Pancreas (tissue), 10 donors: ENCODE data around the gene FSTL4. TPM values are rescaled to one million over a fixed set of nuclear protein-coding genes. Genes with fewer than 3 reads are reported as not detected.

Experiments
- ATAC-seq, 4 donors: fragments of 200-7000 bp; cut with Tn5 transposase; one replicate each; pipeline versions ENCODE4 v1.8.0 to v1.9.1; 2020; ENCODE audit warnings: mild to moderate bottlenecking in 4 of 4, moderate library complexity in 4 of 4
- DNase-seq, 6 donors: peaks; one replicate each; pipeline ENCODE4 v3.0.0-alpha.2; 2020
- FAIRE-seq: peaks from 2 replicates; lab custom pipeline; 2012; peaks lifted over from hg19 to GRCh38; lab: Jason Lieb, UNC
- H3K27ac ChIP-seq, 4 donors: fragments of 200-600 bp; sonication (generic); 1 replicate in 3 of 4; 2 replicates in 1 of 4; pipeline versions ENCODE4 v1.5.0 to v1.8.0; 2020
- H3K27me3 ChIP-seq, 4 donors: fragments of 200-600 bp; one replicate each; pipeline ENCODE4 v1.8.0; 2021
- H3K36me3 ChIP-seq, 3 donors: fragments of 200-600 bp; sonication (generic) in 1 of 3; one replicate each; pipeline versions ENCODE4 v1.5.0 to v1.8.0; 2020 to 2021
- H3K4me1 ChIP-seq, 3 donors: fragments of 200-600 bp; one replicate each; pipeline ENCODE4 v1.8.0; 2021
- H3K4me3 ChIP-seq, 4 donors: fragments of 200-600 bp; sonication (generic) in 2 of 4; one replicate each; pipeline versions ENCODE4 v1.5.0 to v1.8.0; 2020 to 2021
- H3K9me3 ChIP-seq, 4 donors: fragments of 200-600 bp; one replicate each; pipeline ENCODE4 v1.8.0; 2021
- WGBS, 2 donors: extraction: QIAGEN DNeasy Blood & Tissue Kit; methylation state at CpG; one replicate each; pipeline ENCODE4 v1.1.7; 2013; 5-methylcytosine and 5-hydroxymethylcytosine counted together
- intact Hi-C, 3 donors: fragments of 100-400 bp; cut with DNase I; formaldehyde crosslinking; loops; one replicate each; pipeline versions ENCODE4 v1.11.1 to v1.14.2; 2022
- polyA plus RNA-seq, 2 donors: library from polyadenylated mRNA; stranded (reverse); fragments of 200-250 nt; gene quantifications; one replicate each; pipeline ENCODE4 v1.2.3, GENCODE V29; 2013
- total RNA-seq, 6 donors: library from RNA; stranded (reverse); fragmentation: NEBNext Ultra II Directional in 4 of 6; extraction: Animal tissue kit (Norgen Biotek cat#: 25700) in 4 of 6; gene quantifications; one replicate each; pipeline versions ENCODE4 v1.2.1 to v1.2.4, GENCODE V29; 2021 to 2023
- TF ChIP-seq, protein P1 (sequence below), 4 donors: fragments of 200-600 bp; sonication (generic) in 3 of 4; IDR thresholded peaks; one replicate each; pipeline versions ENCODE4 v1.5.0 to v1.8.0; 2021; ENCODE audit warnings: antibody characterized with exemption in 4 of 4
- donor health status: healthy with polysubstance abuse.
- donor health status: DM: no; HTN: no; CAD: no; lungs with moderate emphysema.
- donor health status: DM: no; HTN: no; CAD: no.
- donor health status: control.
- donor health status: control.
- donor health status: Bipolar disorder and iron deficiency.
- donor health status: DM: yes; HTN: yes; CAD: no.
- donor health status: DM: no; HTN: no; CAD: no.
- donor health status: DM: no; HTN: no; CAD: no.
- donor health status: DM: yes; HTN: yes; CAD: no.

FSTL4 gene
- total and polyA plus RNA-seq, 8 donors, result 0.68 to 2.4 (median 1.4) TPM

DNA sequence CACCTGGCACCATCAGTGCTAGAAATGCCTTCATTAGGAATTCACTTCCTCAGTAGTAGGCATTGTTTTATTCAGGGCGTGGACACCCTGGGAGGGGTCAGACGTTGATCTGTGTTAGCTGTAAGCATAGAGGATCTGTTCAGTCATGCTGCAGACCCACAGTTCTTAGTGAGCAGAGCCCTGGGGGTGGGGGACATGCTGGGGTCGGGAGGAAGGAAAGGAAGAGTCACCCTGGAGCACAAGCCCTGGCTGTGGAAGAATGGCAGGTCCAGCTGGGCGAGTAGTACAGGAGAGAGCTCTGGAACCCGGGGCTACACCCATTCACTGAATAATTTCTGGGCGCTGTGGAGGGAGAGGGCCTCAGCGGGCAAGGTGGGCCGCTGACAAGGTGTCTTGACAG lies 172.5 kb downstream of the FSTL4 start:
- H3K36me3 ChIP-seq, result no peaks in the 10 kb centered on the region
- DNase-seq (no peak), ATAC-seq (peak in 1 of 4 donors; percentile 23), FAIRE-seq (no peak)
- intact Hi-C loops, result no loop called here
- no peaks in the 10 kb centered on the region for H3K27me3 ChIP-seq
- H3K9me3 ChIP-seq, result no peaks in the 10 kb centered on the region
- TF ChIP-seq, protein P1, sequence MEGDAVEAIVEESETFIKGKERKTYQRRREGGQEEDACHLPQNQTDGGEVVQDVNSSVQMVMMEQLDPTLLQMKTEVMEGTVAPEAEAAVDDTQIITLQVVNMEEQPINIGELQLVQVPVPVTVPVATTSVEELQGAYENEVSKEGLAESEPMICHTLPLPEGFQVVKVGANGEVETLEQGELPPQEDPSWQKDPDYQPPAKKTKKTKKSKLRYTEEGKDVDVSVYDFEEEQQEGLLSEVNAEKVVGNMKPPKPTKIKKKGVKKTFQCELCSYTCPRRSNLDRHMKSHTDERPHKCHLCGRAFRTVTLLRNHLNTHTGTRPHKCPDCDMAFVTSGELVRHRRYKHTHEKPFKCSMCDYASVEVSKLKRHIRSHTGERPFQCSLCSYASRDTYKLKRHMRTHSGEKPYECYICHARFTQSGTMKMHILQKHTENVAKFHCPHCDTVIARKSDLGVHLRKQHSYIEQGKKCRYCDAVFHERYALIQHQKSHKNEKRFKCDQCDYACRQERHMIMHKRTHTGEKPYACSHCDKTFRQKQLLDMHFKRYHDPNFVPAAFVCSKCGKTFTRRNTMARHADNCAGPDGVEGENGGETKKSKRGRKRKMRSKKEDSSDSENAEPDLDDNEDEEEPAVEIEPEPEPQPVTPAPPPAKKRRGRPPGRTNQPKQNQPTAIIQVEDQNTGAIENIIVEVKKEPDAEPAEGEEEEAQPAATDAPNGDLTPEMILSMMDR (IDR thresholded peaks at IDR 0.05), result no peak
- no peaks in the 10 kb centered on the region for H3K4me1 ChIP-seq
- H3K27ac ChIP-seq, result no peak overlapping the region
- H3K4me3 ChIP-seq, result no peak overlapping the region
- WGBS, 2 donors, result 78 to 87% methylated on average over 8 of the region's 8 CpGs

DNA sequence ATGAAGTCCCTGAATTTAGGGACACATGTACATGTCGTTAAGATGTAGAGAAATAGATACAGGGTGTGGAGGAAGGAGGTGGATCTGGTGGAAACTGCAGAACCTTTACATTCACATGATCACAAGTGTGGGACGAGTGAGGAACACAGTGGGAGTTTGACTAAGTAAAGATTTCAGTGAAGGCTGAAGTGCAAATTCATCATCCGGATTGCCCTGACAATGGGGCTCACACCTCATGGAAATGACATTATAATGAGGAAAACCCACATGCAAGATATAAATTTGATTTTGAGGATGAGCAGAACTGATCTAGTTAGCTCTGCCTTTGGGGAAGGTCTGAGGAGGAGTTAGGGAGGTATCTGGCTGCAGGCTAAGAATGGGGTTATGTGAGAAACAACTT lies 173.9 kb downstream of the FSTL4 start:
- ATAC-seq (no peak), FAIRE-seq (no peak), DNase-seq (no peak)
- Histone ChIP-seq H3K4me3 (no peak overlapping the region), H3K27me3 (no peaks in the 10 kb centered on the region), H3K27ac (no peak overlapping the region), H3K36me3 (no peaks in the 10 kb centered on the region), H3K4me1 (no peaks in the 10 kb centered on the region), H3K9me3 (no peaks in the 10 kb centered on the region)
- TF ChIP-seq, protein P1 (IDR thresholded peaks at IDR 0.05), result no peak
- WGBS, 2 donors, result 76 to 83% methylated on average over 3 of the region's 3 CpGs
- intact Hi-C loops, result no loop called here

DNA sequence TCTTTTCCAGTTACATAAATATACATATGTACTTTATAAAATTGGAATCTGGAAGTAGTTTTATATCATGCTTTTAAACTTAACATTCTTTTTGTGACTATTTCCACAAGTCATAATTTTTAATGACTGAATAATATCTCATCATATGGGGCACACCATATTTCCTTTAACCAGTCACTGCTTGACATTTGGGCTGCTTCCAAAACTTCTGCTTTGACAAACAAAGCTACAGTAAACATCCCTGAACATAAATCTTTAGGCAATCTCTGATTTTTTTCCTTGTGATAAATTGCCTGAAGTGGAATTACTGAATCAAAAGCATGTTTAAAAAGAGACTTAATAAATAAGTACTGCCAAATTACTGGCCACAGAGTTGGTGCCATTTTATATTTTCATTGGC lies 178.0 kb downstream of the FSTL4 start:
- TF ChIP-seq, protein P1 (IDR thresholded peaks at IDR 0.05), result no peak
- Histone ChIP-seq H3K4me3 (no peak overlapping the region), H3K36me3 (no peaks in the 10 kb centered on the region), H3K27ac (no peak overlapping the region), H3K9me3 (no peaks in the 10 kb centered on the region), H3K27me3 (no peaks in the 10 kb centered on the region), H3K4me1 (no peaks in the 10 kb centered on the region)
- FAIRE-seq (no peak), DNase-seq (no peak), ATAC-seq (no peak)
- intact Hi-C loops, result no loop called here

- Histone ChIP-seq H3K9me3 (no peaks in the 10 kb centered on the region), H3K4me3 (no peak overlapping the region), H3K36me3 (no peaks in the 10 kb centered on the region), H3K27me3 (no peaks in the 10 kb centered on the region), H3K27ac (no peak overlapping the region), H3K4me1 (no peaks in the 10 kb centered on the region)
- 75 to 77% methylated on average over 6 of the region's 6 CpGs for WGBS, 2 donors
- no peak for FAIRE-seq
- no peak for DNase-seq
- no peak for ATAC-seq
- intact Hi-C loops, result no loop called here
- TF ChIP-seq, protein P1 (IDR thresholded peaks at IDR 0.05), result no peak
Measured at GRCh38 chr5:133433641-133434040, 178.7 kb downstream of the FSTL4 start.

DNA sequence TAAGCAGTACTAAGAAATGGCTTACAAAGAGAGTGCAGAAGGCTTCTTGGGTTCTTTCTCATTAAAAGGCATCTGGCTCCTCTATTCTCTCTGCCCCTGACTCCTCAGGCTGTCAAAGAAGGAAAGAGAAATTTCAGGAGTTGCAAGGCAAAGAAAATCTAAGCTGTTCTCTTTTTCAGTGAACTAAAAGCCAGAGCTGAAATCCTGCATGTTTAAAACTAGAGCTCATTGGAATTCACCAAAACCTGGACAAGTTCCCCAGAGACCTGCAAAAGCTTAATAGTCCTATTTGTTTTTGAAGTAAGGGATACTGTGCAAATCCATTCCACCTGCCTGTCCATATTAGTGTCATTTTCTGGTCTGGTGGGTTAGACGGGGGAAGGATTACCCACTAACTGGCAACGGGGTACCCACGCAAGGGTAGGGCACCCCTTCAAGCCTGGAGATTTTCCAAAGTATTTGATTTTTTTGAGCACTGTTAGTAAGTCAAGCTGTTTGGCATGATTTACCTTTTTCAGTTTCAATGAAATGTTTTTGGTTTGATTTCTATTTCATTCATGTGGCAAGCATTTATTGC lies 179.3 kb downstream of the FSTL4 start:
- H3K4me1 ChIP-seq, result no peaks in the 10 kb centered on the region
- DNase-seq, result no peak
- no peak overlapping the region for H3K4me3 ChIP-seq
- ATAC-seq, result no peak
- H3K36me3 ChIP-seq, result no peaks in the 10 kb centered on the region
- intact Hi-C loops, result no loop called here
- no peaks in the 10 kb centered on the region for H3K27me3 ChIP-seq
- WGBS, 2 donors, result 71% methylated on average over 3 of the region's 3 CpGs
- TF ChIP-seq, protein P1 (IDR thresholded peaks at IDR 0.05), result no peak
- FAIRE-seq, result no peak
- no peaks in the 10 kb centered on the region for H3K9me3 ChIP-seq
- H3K27ac ChIP-seq, result no peak overlapping the region
